Activated naive CD4-positive, alpha-beta T cell treated with anti-CD3 and anti-CD28 coated beads, Interleukin-2, amount 50 U/mL, for 16 hours (primary cell): ENCODE data around the gene RGS19.

Experiments used
- DNase-seq: peaks from one replicate; pipeline ENCODE4 v3.0.0-alpha.2; 2020

RGS19 gene

GRCh38 chr20:64107736-64108457, 28.6 kb upstream of the RGS19 start:
- DNase-seq, result no peak

GRCh38 chr20:64106981-64107735, 27.8 kb upstream of the RGS19 start, which contains the start of gene NPBWR2:
Gene NPBWR2 (minus strand): TSS chr20:64107565. CDS start chr20:64106831, 734 bp downstream.
- peak; percentile 34 for DNase-seq

GRCh38 chr20:64106435-64106961, 27.2 kb upstream of the RGS19 start:
- DNase-seq, result no peak

- DNase-seq, result no peak
Observed at GRCh38 chr20:64105846-64106434, 26.6 kb upstream of the RGS19 start.

- no peak for DNase-seq
Observed at GRCh38 chr20:64104667-64105451, 25.5 kb upstream of the RGS19 start.

GRCh38 chr20:64103871-64104666, 24.8 kb upstream of the RGS19 start:
- no peak for DNase-seq

GRCh38 chr20:64102647-64103354, 23.5 kb upstream of the RGS19 start:
- no peak for DNase-seq

GRCh38 chr20:64101731-64102621, 22.7 kb upstream of the RGS19 start:
- peak; percentile 77 for DNase-seq

GRCh38 chr20:64100946-64101688, 21.8 kb upstream of the RGS19 start:
- no peak for DNase-seq

- DNase-seq, result no peak
Observed at GRCh38 chr20:64100566-64100888, 21.2 kb upstream of the RGS19 start.

GRCh38 chr20:64099880-64100565, 20.7 kb upstream of the RGS19 start:
- no peak for DNase-seq

GRCh38 chr20:64099086-64099786, 19.9 kb upstream of the RGS19 start:
- DNase-seq, result no peak

GRCh38 chr20:64098471-64099013, 19.2 kb upstream of the RGS19 start:
- DNase-seq, result no peak

- DNase-seq, result no peak
Observed at GRCh38 chr20:64096535-64096934, 17.2 kb upstream of the RGS19 start.

GRCh38 chr20:64095927-64096326, 16.6 kb upstream of the RGS19 start:
- no peak for DNase-seq

GRCh38 chr20:64095455-64095854, 16.1 kb upstream of the RGS19 start:
- DNase-seq, result no peak

- DNase-seq, result no peak
Observed at GRCh38 chr20:64093013-64093503, 13.7 kb upstream of the RGS19 start.
